GM15510 (cell line): ENCODE results near the gene MRPL48.
A peak's percentile ranks its signal among the peaks of the same experiment; 100 is the strongest.

Experiments used
- POLR2A ChIP-seq: IDR thresholded peaks from 3 replicates; pipeline ENCODE4 v1.6.1; 2011; ENCODE audit warnings: borderline replicate concordance; ENCODE audit not compliant: insufficient read length; ENCODE audit errors: extremely low read depth

Gene MRPL48

GRCh38 chr11:73787643-73788558 lies at the start of gene MRPL48:
Gene MRPL48, plus strand, starts transcription at chr11:73787874. Its CDS starts 98 bp downstream, at chr11:73787972.
- peak; percentile 75 for TF ChIP-seq POLR2A

GRCh38 chr11:73743045-73743444 lies 44.6 kb upstream of the MRPL48 start:
- TF ChIP-seq POLR2A = no peak

- no peak for TF ChIP-seq POLR2A
Measured at GRCh38 chr11:73746701-73747100, 41.0 kb upstream of the MRPL48 start.

GRCh38 chr11:73747762-73748161 lies 39.9 kb upstream of the MRPL48 start:
- no peak for TF ChIP-seq POLR2A

GRCh38 chr11:73748300-73748699 lies 39.4 kb upstream of the MRPL48 start:
- no peak for TF ChIP-seq POLR2A

- no peak for TF ChIP-seq POLR2A
Measured at GRCh38 chr11:73749118-73749517, 38.6 kb upstream of the MRPL48 start.

GRCh38 chr11:73750228-73750627 lies 37.4 kb upstream of the MRPL48 start:
- no peak for TF ChIP-seq POLR2A

GRCh38 chr11:73752216-73752867 lies 35.3 kb upstream of the MRPL48 start:
- no peak for TF ChIP-seq POLR2A

- no peak for TF ChIP-seq POLR2A
Measured at GRCh38 chr11:73752903-73753302, 34.8 kb upstream of the MRPL48 start.

- no peak for TF ChIP-seq POLR2A
Measured at GRCh38 chr11:73753938-73754337, 33.7 kb upstream of the MRPL48 start.

GRCh38 chr11:73755670-73756069 lies 32.0 kb upstream of the MRPL48 start:
- no peak for TF ChIP-seq POLR2A

- TF ChIP-seq POLR2A = no peak
Measured at GRCh38 chr11:73757598-73757997, 30.1 kb upstream of the MRPL48 start.

GRCh38 chr11:73758451-73758850 lies 29.2 kb upstream of the MRPL48 start:
- TF ChIP-seq POLR2A = no peak

GRCh38 chr11:73759610-73760134 lies 28.0 kb upstream of the MRPL48 start:
- TF ChIP-seq POLR2A = no peak

GRCh38 chr11:73760135-73760678 lies 27.5 kb upstream of the MRPL48 start:
- TF ChIP-seq POLR2A = no peak

- TF ChIP-seq POLR2A = peak; percentile 91
Measured at GRCh38 chr11:73760679-73761402, 26.8 kb upstream of the MRPL48 start, which contains the start of gene RAB6A. Gene RAB6A, minus strand, starts transcription at chr11:73761074. Its CDS starts 439 bp downstream, at chr11:73760635.
